Sciatic nerve (tissue), 2 donors: ENCODE data around the gene YOD1. TPM values are rescaled to one million over a fixed set of nuclear protein-coding genes. Genes with fewer than 3 reads are reported as not detected.

Experiments used
- ATAC-seq: fragments of 200-7000 bp; cut with Tn5 transposase; one replicate; pipeline ENCODE4 v1.9.1; 2020; ENCODE audit warnings: mild to moderate bottlenecking, moderate library complexity
- DNase-seq: peaks from one replicate; pipeline ENCODE4 v3.0.0-alpha.2; 2020; ENCODE audit warnings: low spot score
- intact Hi-C: fragments of 100-400 bp; cut with DNase I; formaldehyde crosslinking; loops from one replicate; pipeline ENCODE4 v1.14.2; 2022
- total RNA-seq: library from RNA; stranded (reverse); fragmentation: NEBNext Ultra II Directional; extraction: Animal tissue kit (Norgen Biotek cat#: 25700); gene quantifications from one replicate; pipeline ENCODE4 v1.2.1, GENCODE V29; 2021
- donor health status: DM: no; HTN: no; CAD: no.
- donor health status: DM: no; HTN: no; CAD: no.

Gene YOD1
- total RNA-seq, 1 donor from 2014 or later: 15.3 TPM

DNA sequence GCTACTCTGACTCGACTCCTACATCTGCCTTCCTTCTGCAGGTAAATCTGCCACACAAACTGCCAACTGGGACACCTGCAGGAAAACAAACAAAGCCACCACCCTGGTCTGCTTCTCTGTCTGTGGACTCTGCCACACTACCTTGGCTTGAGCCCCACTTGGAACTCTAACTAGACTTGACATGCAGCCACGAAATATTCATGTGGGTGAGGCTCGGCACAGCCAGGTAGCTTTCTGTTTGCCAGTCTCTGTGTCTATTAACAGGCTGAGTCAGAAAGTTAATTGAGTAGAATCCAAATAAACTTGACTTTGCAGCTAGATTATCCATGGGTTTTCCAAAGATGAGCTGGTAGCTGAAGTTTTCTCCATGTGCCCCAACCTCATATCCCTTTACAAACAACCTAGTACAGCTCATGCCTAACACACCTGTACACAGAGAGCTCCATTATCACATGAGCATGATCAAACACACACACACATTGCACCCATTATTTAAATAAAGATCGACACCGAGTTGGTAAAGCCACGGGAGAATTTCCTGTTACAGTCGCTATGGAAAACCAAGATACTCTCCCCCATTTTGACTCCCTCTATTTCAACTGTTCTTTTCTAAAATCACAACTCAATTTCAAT is 19.3 kb downstream of the YOD1 start:
- DNase-seq: no peak
- intact Hi-C loops: no loop called here
- no peak for ATAC-seq

DNA sequence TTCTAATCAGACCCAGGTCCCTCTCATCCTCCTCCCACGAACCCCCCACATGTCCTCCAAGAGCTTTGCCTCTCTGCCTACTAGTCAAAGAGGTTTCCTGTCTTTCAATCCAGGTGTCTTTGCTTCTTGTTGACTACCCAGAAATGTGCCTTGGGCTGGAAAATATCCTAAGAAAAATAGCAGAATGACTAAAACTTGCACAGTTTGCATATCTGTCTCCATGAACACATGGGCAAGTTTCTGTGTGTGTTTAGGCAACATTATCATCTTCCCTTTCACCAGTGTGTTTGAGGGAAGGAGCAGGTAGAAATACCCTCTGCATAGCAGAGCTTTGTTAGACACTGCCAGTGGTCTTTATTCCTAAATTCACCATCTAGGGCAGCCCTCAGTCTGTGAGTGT is 20.0 kb downstream of the YOD1 start:
- no peak for DNase-seq
- intact Hi-C loops: no loop called here
- no peak for ATAC-seq

DNA sequence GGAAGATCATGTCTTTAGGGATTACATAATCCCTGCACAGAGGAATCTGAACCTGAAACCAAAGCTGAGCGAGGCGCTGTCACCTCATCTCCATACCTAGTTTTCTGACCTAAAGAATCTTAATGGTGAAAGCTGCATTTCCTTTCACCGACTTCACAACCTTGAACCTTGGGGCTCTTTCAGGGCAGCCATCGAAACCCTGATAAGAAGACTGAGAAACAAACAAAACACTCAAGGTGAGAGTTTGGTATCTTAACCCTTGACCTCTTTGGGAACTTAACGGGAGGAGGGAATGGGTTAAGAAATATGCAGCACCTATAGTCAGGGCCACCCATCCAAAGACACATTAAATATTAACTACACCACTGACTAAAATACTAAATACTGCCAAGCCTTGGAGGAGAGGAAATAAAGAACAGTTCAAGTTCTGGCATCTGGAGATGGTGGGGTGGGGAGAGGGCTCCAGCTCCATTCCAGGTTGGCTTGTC is 20.4 kb downstream of the YOD1 start:
- ATAC-seq: no peak
- intact Hi-C loops: no loop called here
- DNase-seq: no peak

DNA sequence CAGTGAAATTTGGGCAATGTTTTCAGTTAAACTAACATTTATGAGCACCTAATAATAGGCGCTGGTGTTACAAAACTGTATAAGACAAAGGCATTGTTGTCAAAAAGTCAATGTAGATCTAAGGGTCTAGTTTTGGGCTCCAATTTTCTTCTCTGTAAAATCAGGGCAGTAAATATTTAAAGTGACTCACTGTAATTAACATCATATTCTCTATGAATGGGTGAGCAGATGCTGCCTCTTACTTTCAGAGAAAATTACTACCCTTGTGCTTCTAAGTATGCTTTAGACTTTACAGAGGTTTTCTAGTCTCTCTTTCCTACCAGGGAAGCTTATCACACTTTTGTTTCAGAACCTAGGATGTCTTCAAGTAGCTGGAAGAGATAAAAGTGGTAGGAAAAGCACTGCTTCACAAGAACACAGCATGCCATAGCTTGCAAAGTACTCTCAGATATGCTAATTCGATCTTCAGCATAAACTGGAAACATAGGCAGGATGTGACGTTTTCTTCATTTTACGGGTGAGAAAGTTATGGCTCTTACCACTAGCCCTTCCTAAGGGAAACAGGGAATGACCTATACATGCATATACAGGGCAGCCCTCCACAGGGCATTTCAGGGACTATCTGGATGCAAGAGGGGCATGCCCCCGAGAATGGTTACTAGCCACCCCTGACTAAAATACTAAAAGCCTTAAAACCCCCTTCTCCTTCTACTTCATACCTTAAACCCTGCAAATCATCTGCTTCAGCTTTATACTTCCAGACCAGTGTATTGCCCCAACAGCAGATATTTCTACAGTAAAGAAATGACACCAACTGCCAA is 21.1 kb downstream of the YOD1 start:
- ATAC-seq (no peak), DNase-seq (no peak)
- intact Hi-C loops: no loop called here

DNA sequence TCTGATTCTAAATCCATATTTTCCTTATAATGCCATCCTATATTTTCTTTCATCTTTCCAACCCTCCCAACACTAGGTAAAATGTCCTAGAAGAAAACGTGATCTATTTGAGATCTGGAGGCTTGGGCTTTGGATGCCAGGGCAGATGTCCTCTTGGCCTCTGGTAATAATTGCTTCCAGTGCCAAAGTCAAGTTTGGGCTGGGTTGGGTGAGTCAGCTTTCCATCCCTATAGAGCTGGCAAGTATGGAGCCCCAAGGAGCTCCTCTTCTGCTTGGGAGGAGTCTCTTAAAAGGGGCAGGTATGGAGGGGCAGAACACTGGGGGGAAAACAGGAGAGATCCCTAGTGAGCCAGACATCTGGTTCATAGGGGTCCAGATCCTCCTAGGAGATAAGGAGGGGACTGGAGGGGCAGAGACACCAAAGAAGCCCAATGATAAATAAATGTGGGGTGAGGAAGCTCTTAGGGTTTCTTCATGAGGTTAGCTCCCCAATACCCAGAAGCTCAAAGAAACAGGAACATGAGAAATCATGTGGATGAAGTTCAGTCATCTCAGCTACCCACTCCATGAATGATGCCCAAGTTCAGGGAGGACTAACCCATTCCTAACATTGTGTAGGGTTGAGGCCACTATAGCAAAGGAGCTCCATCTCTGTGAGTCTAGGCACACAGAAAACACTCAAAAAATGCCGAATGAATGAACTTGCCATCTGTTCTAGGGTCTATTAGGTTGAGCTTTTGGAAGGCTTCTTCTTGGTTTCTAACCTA is 21.9 kb downstream of the YOD1 start:
- ATAC-seq (no peak), DNase-seq (no peak)
- intact Hi-C loops: no loop called here

DNA sequence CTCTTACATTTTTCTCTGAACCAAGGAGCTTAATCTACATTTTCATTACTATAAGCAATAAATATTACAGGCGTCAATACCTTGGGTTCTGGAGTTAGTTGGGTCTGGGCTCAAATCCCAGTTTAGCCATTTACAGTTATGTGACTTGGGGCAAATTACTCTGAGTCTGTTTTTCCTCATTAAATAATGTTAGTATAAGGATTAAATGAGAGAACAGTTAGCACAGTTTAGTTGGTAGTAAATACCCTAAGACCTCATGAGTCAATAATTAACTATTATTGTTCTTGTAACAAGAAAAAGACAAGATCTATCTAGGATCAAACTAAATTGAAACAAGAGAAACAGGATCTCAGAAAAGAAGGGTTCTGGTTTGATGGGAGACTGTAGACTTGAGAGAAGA is 23.1 kb downstream of the YOD1 start:
- no peak for ATAC-seq
- intact Hi-C loops: no loop called here
- no peak for DNase-seq

DNA sequence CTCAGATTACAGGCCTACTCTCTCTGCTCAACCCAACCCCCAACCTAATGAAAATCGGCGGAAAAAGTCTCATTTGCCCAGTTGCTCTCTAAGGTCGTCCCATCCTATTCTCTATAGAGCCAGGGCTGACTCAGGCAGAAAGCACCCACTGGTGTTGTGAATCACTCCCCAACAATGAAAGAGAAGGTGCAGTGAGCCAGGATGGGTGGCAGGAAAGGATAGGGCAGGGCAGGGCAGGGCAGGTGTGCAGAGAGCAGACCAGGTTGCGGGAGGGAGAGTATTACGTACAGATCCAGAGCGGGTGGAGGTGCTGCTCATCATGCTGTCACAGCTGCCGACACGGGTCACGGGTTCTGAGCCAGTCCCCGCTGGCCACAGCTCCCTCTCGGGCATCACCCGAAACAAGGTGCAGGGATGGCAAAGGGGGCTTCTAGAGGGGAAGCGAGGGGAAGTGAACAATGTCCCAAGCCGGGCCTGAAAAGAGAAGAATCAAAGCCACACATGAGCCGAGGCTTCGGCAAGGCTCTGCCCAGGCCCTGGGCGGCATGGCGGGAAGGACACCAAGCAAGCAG is 23.7 kb downstream of the YOD1 start:
- intact Hi-C loops: no loop called here
- DNase-seq (no peak), ATAC-seq (no peak)

DNA sequence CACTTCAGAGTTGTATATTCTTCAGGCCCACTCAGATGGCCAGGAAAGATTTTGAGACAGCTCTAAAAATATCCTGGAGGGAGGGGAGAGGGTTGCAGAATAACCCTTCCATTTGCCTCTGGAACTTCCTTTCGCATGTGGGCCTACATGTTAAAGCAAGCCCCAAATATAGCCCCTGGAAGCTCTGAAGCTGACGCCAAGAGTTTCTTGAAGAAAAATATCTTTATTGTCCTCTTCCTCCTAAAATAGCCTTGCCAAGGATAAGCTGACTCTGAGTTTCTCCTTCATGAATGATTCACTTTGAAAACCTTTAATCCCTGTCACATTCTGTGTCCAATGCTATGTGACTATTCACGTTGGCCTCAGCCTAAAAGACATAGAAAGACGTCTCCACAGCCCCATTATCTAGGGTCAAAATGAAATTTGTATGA is 24.9 kb downstream of the YOD1 start:
- intact Hi-C loops: no loop called here
- no peak for DNase-seq
- no peak for ATAC-seq

DNA sequence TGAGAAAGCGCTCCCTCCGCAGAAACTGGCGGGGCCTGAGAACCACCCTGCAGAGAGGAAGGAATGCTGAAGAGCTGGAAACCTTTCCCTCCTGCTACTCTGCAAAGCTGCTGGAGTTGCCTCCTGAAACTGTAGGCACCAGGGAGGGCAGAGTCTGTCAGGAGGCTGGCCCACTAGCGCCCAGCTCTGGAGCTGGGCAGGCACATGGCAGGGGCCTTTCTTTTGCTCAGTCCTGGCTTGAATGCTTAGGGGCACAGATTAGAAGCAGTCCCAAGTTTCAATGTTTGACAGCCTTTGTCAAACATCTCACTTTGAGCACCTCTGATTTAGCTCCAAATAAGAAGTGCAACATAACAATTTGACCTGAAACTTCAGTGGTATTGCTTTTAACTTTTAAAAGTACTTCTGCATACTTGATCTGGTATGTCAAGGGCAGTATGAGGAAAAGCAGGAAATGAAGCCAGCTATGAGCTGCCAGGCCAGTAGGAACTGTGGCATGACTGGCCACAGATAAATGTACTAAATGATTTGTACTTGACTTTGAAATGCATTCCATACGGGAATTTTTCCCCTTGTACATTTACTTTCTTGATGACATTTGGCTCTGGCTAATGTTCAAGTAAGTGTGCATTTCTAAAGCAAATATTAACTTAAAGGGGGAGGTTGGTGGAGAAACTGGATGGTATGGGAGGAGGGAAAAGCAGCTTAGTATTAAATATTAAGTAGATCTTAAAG is 25.7 kb downstream of the YOD1 start:
- no peak for DNase-seq
- intact Hi-C loops: no loop called here
- peak; percentile 6 for ATAC-seq

DNA sequence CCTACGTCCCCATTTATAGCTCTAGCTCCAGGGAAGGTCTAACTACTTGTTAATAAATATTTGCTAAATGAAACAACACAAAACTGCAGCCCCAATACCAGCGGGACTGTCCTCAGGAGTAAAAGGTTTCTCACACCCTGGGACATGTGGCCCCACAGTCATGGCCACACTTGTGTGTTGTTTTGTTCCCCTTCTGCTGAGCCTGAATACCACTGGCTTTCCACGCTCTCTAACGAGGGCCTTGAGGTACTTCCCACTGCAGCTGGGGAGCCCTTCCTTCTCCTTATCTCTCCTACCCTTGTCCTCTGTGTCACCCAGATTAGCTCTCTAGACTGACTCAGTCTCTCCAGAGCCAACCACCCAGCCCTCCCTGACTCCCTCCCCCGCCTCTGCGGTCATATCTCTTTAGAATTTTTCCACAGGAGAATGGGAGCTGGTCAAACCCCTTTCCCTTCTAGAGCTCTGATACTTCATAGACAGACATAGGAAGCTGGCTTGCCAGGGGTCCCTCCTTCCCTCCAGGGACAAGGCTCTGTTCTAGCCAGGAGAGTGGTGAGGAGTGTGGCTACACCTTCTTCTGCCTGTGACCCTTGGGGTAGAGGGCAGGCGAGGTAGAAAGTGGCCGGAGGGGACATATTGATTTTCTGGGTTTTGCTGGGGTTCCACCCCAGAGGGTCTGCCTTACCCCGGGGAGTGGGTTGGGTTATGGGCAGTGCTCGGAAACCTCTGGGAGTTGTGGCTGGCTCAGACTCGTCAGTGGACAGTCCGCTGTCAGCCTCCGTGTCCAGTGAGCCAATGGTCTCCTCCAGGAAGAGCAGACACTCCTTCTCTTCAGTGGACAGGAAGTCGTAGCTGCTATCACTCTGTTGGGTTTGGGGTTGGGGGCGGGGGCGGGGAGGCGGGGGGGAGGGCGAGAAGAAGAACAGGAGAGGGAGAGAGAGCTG is 26.5 kb downstream of the YOD1 start:
- ATAC-seq: no peak
- intact Hi-C loops: no loop called here

DNA sequence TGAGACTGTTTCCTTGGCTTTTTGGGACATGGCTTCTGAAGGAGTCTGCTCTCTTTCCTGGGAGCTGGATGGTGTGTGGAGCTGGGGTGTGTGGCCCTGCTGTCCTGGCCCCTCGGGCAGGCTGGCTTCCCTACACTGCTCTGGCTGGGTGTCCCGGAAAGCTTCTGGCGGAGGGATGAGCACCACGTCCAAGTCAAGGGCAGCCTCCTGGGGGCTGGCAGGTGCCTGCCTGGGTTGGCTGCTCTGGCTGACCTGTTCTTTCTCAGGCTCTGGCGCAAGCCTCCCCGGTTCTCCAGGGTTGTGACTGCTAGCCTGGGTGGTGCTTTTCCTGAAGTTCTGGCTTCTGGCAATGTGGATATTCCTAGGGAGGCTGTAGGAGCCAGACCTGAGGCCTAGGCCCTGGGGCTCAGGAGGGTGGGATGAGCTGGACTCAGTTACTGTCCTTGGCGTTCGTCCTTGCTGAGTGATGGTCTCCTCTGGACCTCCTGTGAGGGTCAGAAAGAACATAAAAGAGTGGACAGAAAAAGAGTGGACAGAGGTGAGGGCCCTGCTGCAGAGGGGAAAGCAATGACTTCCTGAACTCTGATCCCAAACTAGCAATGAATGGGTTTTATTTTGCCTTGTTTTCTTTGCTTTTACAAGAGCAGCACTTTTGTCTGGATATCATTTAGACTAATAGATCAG is 27.9 kb downstream of the YOD1 start:
- ATAC-seq (peak; percentile 40), DNase-seq (no peak)
- intact Hi-C loops: no loop called here

More for the DNA sequence above, 26.5 kb downstream of the YOD1 start:
- no peak for DNase-seq

DNA sequence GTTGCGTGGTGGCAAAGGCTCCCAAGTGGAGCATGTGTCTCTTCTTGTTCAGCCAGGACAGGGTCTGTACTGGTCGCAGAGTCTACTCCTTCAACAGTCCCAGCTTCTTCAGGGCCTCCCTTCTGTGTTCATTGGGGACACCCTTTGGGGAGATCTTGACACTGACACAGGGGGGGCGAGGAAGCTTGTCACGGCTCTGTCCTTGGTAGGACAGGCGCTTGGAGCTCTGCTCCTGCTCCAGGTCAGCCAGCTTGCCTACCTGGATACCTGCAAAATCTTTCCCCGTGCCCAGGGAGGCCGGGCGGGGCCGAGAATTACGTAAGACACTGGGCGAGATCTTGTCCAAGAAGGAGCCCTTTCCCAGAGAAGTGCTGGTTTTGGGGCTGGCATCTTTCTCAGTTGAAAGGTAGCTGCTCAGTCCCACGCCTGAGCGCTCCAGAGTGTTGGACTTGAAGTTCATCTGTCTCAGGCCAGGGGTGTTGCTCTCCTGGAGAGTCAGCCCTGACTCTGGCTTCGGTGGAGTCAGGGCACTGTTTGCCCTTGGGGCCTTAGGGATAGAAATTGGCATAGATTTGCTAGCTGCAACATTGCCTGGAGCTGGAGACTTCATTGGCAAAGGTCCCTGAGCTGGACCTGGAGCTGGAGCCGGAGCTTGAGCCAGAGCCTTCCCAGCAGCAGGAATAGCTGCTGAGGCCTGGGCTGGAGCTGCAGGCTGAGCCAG is 29.0 kb downstream of the YOD1 start:
- no peak for DNase-seq
- no peak for ATAC-seq
- intact Hi-C loops: no loop called here

DNA sequence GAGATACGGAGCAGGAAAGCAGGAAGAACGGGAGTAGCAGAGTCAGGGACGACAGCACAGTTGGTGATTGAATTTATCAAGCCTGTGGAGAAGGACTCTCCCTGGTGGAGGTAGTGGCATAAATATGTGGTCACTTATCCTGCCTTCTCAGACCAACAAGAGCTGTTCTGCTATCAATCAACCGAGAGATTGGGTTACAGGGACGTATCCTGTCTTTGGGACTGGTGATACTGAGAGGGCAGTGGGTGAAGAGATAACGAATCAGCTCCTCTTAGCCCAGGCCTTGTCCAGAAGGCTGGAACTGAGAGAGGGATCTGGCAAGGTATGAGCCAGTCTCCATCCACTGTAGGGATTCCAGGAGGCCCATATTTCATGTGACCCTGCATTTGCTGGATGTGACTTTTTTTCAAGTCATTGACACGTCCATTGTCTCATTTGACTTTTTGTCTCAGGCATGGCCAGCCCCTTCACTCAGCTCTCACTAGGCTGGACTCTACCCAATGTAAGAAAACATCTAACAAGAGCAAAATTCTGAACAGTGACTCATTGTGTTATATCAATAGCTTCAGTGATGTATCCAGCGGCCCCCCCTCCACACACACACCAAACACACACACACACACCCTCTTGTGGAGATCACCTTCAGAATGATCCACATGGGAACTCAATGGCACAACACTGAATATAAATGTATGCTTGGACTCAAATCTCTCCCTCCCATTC is 29.7 kb downstream of the YOD1 start:
- intact Hi-C loops: no loop called here
- peak; percentile 48 for ATAC-seq
- no peak for DNase-seq

DNA sequence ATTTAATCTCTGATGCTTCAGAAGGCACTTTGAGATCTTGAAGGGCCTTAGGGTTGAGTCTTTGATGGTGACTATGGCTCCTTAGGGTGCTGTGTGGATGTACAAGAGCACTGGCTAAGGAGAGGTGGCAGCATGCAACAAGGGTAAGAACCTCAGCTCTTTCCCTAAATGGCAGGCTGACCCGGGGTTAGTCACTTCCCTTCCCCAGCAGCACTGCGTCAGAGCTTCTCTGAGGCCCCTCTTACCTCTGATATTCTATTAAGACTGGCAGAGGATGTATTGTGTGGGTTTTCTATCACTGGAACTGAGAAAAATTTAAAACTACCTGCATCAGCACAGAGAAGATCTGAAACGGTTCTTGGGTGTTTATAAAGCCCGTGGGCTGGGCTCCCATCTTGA is 30.3 kb downstream of the YOD1 start:
- ATAC-seq (no peak), DNase-seq (no peak)
- intact Hi-C loops: no loop called here

DNA sequence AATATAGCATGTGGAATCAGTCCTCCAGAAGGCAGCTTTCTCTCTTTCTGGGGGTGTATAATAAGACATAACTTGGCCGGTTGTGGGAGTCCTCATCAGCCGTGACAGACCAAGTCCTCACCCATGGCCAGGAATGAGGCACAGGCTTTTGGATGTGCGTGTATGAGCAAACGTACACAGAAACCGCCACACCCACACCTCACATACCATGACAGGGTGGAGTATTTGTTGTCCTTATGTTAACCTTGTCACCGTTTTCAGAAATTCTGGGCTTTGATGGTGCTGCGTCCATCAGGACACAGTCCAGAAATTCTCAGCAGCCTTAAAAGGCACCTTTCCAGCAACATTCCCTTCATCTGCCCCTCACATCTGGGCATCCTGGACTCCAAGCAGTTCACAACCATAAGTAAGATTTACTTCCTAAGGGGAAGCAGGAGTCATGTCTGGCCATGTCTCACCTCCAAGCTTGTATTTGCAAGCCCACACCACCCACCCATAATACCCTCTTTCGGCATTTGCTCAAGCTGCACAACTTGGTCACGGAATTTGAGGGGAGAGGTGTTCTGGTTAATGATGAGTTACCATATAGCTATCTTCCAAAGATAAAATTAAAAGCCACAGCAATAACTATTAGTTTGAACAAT is 30.8 kb downstream of the YOD1 start:
- intact Hi-C loops: no loop called here
- ATAC-seq: no peak
- no peak for DNase-seq

DNA sequence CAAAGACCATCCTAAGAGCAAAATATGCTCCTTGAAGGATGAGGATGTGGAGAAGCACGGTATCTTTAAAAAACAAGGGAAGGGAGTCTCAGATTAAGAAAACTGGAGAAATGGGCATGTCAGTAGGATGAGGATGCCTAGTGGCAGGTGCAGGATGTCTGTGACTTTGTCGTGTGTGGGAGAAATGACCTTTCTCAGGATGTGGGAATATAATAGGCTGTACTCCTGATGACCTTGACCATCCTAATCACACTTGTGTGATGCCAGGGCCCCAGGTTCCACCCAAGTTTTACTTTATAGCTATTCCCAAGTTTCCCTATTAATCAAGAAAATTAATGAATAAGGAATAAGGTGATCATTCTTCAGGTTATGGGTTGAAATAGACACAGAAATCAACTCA is 31.3 kb downstream of the YOD1 start:
- intact Hi-C loops: no loop called here
- ATAC-seq (no peak), DNase-seq (no peak)
